ENCODE results near the gene RXYLT1. TPM values are rescaled to one million over a fixed set of nuclear protein-coding genes. Genes with fewer than 3 reads are reported as not detected.

Gene RXYLT1
- total and polyA plus RNA-seq, 2 experiments from 2014 or later: 13.8 to 24.1 TPM

DNA sequence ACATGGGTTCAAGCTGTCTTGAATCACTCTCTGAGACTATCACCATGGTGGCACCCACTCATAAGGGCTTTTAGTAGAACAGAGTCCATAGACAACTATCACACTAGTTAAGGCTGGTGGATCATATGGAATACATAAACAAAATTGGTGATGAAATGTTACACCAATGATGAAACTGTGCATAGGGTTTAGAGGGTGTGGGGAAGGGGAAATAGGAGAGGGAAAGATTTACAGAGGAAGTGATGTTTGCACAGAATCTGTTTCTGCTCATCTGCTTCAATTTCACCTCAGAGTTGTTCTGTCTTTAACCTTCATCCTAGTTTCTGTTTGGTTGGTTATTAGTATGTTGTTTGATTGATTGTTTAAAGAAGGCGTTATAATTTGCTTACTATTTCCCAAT, 2.4 kb upstream of the RXYLT1 start:
- Histone ChIP-seq H3K9me3 (ENCODE audit: low read depth) (no peaks in the 10 kb centered on the region), H3K4me3 (no peak overlapping the region), H3K36me3 (no peaks in the 10 kb centered on the region), H3K27me3 (no peaks in the 10 kb centered on the region), H3K4me1 (ENCODE audit: low read depth) (peaks cover 7% of the 10 kb centered on the region), H3K27ac (no peak overlapping the region)
- TF ChIP-seq, protein P1, sequence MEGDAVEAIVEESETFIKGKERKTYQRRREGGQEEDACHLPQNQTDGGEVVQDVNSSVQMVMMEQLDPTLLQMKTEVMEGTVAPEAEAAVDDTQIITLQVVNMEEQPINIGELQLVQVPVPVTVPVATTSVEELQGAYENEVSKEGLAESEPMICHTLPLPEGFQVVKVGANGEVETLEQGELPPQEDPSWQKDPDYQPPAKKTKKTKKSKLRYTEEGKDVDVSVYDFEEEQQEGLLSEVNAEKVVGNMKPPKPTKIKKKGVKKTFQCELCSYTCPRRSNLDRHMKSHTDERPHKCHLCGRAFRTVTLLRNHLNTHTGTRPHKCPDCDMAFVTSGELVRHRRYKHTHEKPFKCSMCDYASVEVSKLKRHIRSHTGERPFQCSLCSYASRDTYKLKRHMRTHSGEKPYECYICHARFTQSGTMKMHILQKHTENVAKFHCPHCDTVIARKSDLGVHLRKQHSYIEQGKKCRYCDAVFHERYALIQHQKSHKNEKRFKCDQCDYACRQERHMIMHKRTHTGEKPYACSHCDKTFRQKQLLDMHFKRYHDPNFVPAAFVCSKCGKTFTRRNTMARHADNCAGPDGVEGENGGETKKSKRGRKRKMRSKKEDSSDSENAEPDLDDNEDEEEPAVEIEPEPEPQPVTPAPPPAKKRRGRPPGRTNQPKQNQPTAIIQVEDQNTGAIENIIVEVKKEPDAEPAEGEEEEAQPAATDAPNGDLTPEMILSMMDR (IDR thresholded peaks at IDR 0.05; ENCODE audit: low read depth, low read length): no peak
- no peak for DNase-seq (ENCODE audit: low read depth in 1 of 2, low spot score in 1 of 2)

DNA sequence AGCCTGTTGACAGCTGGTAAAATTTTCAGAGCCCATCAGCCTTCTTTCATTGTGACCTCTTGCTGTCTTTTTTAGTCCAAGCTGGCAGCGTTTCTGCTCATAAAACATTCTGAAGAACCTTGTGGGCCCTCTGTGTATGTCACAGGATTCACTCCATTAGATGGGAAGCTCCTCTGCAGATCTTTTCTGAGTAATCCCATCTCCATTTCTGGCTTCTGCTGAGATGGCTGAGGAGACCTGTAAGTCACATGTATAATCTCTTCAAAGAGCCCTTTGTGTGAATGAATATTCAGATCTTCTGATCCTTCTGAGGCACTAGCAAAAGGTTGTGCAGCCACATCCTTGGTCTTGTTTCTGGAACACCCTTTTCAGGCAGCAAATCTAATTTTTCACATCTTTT, 2.8 kb downstream of the RXYLT1 start:
- no peak overlapping the region for H3K4me3 ChIP-seq
- no peaks in the 10 kb centered on the region for H3K27me3 ChIP-seq
- H3K36me3 ChIP-seq: no peaks in the 10 kb centered on the region
- peaks cover 7% of the 10 kb centered on the region for H3K4me1 ChIP-seq (ENCODE audit: low read depth)
- no peaks in the 10 kb centered on the region for H3K9me3 ChIP-seq (ENCODE audit: low read depth)
- TF ChIP-seq, protein P1 (IDR thresholded peaks at IDR 0.05; ENCODE audit: low read depth, low read length): no peak
- DNase-seq (ENCODE audit: low read depth in 1 of 2, low spot score in 1 of 2): no peak
- H3K27ac ChIP-seq: no peak overlapping the region

DNA sequence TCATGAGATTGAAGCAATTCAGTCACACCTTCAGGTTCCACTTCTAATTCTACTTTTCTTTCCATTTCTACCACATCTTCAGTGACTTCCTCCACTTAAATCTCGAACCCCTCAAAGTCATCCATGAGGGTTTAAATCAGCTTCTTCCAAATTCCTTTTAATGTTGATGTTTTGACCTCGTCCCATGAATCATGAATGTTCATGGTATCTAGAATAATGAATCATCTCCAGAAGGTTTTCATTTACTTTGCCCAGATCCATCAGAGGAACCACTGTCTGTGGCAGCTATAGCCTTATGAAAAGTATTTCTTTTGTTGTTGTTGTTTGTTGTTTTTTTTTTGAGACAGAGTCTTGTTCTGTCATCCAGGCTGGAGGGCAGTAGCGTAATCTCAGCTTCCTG, 7.6 kb downstream of the RXYLT1 start:
- Histone ChIP-seq H3K4me1 (ENCODE audit: low read depth) (no peaks in the 10 kb centered on the region), H3K27ac (no peak overlapping the region), H3K36me3 (peaks cover 9% of the 10 kb centered on the region), H3K4me3 (no peak overlapping the region), H3K27me3 (no peaks in the 10 kb centered on the region), H3K9me3 (ENCODE audit: low read depth) (no peaks in the 10 kb centered on the region)
- DNase-seq (ENCODE audit: low read depth in 1 of 2, low spot score in 1 of 2): no peak
- TF ChIP-seq, protein P1 (IDR thresholded peaks at IDR 0.05; ENCODE audit: low read depth, low read length): no peak

DNA sequence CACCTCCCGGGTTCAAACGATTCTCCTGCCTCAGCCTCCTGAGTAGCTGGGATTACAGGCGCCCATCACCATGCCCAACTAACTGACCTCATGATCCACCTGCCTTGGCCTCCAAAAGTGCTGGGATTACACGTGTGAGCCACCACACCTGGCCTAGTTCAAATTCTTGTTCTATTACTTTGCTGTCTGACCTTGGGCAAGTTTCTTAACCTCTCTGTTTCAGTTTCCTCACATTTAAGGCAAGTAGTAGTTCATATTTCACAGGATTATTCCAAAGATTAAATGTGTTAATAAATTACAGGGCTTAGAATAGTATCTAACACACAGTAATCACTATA, 10.9 kb downstream of the RXYLT1 start:
- DNase-seq (ENCODE audit: low read depth in 1 of 2, low spot score in 1 of 2): no peak
- Histone ChIP-seq H3K36me3 (peaks cover 11% of the 10 kb centered on the region), H3K9me3 (ENCODE audit: low read depth) (no peaks in the 10 kb centered on the region), H3K4me1 (ENCODE audit: low read depth) (no peaks in the 10 kb centered on the region), H3K4me3 (no peak overlapping the region), H3K27ac (no peak overlapping the region), H3K27me3 (no peaks in the 10 kb centered on the region)
- TF ChIP-seq, protein P1 (IDR thresholded peaks at IDR 0.05; ENCODE audit: low read depth, low read length): no peak

DNA sequence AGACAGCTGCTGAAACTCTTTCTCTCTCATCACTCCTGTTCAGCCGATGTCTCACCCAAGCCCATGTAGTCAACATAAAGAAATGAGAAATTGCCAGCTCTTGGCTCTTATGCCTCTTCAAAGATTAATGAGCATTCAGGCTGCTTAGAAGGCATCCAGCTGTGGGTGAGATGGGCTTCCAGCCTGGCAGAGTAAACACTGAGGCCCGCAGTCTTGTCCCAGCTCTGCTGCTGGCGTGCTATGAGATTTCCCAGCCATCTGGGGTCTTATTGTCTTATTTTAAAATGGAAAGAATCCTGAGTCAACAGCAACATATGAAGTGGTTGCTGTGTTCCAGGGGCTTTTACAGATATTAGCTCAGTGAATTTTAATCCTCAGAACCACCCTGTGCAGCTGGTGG, 12.6 kb downstream of the RXYLT1 start:
- H3K36me3 ChIP-seq: peaks cover 11% of the 10 kb centered on the region
- TF ChIP-seq, protein P1 (IDR thresholded peaks at IDR 0.05; ENCODE audit: low read depth, low read length): no peak
- H3K27me3 ChIP-seq: no peaks in the 10 kb centered on the region
- DNase-seq (ENCODE audit: low read depth in 1 of 2, low spot score in 1 of 2): no peak
- H3K9me3 ChIP-seq (ENCODE audit: low read depth): no peaks in the 10 kb centered on the region
- no peaks in the 10 kb centered on the region for H3K4me1 ChIP-seq (ENCODE audit: low read depth)
- H3K4me3 ChIP-seq: no peak overlapping the region
- H3K27ac ChIP-seq: no peak overlapping the region

Data from cardiac muscle cell (in vitro differentiated cells and primary cell).